GM12878 (cell line): ENCODE measurements around the gene SIGLEC12. TPM values are rescaled to one million over a fixed set of nuclear protein-coding genes. Genes with fewer than 3 reads are reported as not detected.

Experiments
- ATAC-seq: fragments of 200-7000 bp; cut with Tn5 transposase; 3 replicates; pipeline ENCODE4 v1.9.1; 2020; ENCODE audit warnings: mild to moderate bottlenecking, moderate library complexity
- BruUV-seq: library from RNA; stranded (reverse); fragments of 400-500 nt; replicated peaks from 2 replicates; lab custom pipeline; 2021; lab: Mats Ljungman, UMichigan
- CTCF ChIA-PET: fragments of 300-600 bp; sonication (Branson Sonifier 250); formaldehyde crosslinking; extraction: SDS; loops from one replicate; lab custom pipeline; 2021; ENCODE audit warnings: inconsistent platforms; lab: Yijun Ruan, JAX
- POLR2A ChIA-PET: fragments of 350-600 bp; formaldehyde crosslinking; extraction: SDS; loops from one replicate; lab custom pipeline; 2021; ENCODE audit warnings: inconsistent platforms; lab: Charles Lee
- RAD21 ChIA-PET: fragments of 300-600 bp; sonication (Branson Sonifier 250); formaldehyde crosslinking; loops from one replicate; lab custom pipeline; 2023; ENCODE audit warnings: antibody characterized with exemption; ENCODE audit not compliant: unreplicated experiment; lab: Charles Lee
- SMC1A ChIA-PET: fragments of 300-600 bp; sonication (Branson Sonifier 250); formaldehyde crosslinking; loops from one replicate; lab custom pipeline; 2023; ENCODE audit not compliant: unreplicated experiment, uncharacterized antibody; lab: Charles Lee
- DNase-seq: peaks from one replicate; pipeline ENCODE4 v3.0.0-alpha.2; 2011; ENCODE audit warnings: low read depth, low spot score
- FAIRE-seq: peaks from 3 replicates; lab custom pipeline; 2011; peaks lifted over from hg19 to GRCh38; lab: Jason Lieb, UNC
- H2AFZ ChIP-seq: 2 replicates; pipeline ENCODE4 v1.6.0; 2011; ENCODE audit warnings: low read depth, low read length, control low read depth; ENCODE audit not compliant: control insufficient read depth
- H3K27ac ChIP-seq: 2 replicates; pipeline ENCODE4 v1.5.1; 2011; ENCODE audit warnings: control low read depth; ENCODE audit not compliant: control insufficient read depth, insufficient read depth
- H3K27me3 ChIP-seq, 2 experiments: replicated peaks in 1 of 2; 2 replicates each; pipeline versions ENCODE4 v1.6.0 to v1.6.1; 2011; ENCODE audit warnings: low read length in 1 of 2; ENCODE audit not compliant: control insufficient read depth in 2 of 2, insufficient read depth in 2 of 2
- H3K36me3 ChIP-seq, 2 experiments: 2 replicates each; pipeline ENCODE4 v1.5.1; 2011; ENCODE audit warnings: low read length in 1 of 2; ENCODE audit not compliant: control insufficient read depth in 2 of 2, insufficient read depth in 2 of 2
- H3K4me1 ChIP-seq: 2 replicates; pipeline ENCODE4 v1.6.1; 2011; ENCODE audit warnings: mild to moderate bottlenecking, low read length, moderate library complexity, mixed read lengths; ENCODE audit not compliant: control insufficient read depth, insufficient read depth
- H3K4me2 ChIP-seq: 2 replicates; pipeline ENCODE4 v1.6.0; 2011; ENCODE audit warnings: control low read depth; ENCODE audit not compliant: control insufficient read depth, insufficient read depth
- H3K4me3 ChIP-seq: fragments of 200-600 bp; sonication (generic); 2 replicates; pipeline ENCODE4 v1.5.1; 2016
- H3K79me2 ChIP-seq: 2 replicates; pipeline ENCODE4 v1.6.0; 2011; ENCODE audit warnings: low read length; ENCODE audit not compliant: control insufficient read depth, insufficient read depth
- H3K9ac ChIP-seq: 2 replicates; pipeline ENCODE4 v1.8.0; 2011; ENCODE audit warnings: low read length, control low read depth, mixed read lengths; ENCODE audit not compliant: control insufficient read depth, insufficient read depth
- H3K9me3 ChIP-seq: replicated peaks from 3 replicates; pipeline ENCODE4 v1.5.1; 2011; ENCODE audit warnings: mild to moderate bottlenecking, low read length; ENCODE audit not compliant: control insufficient read depth, insufficient read depth
- H4K20me1 ChIP-seq: 2 replicates; pipeline ENCODE4 v1.6.0; 2011; ENCODE audit not compliant: control insufficient read depth, insufficient read depth
- POLR2A ChIP-seq: IDR thresholded peaks from 2 replicates; pipeline ENCODE4 v1.6.1; 2011; ENCODE audit warnings: low read depth, mild to moderate bottlenecking, low read length
- RCOR1 ChIP-seq: conservative IDR thresholded peaks from 2 replicates; pipeline ENCODE4 v1.6.1; 2012; ENCODE audit warnings: low read depth, low read length, improper control_type of control experiment
- SMAD5 ChIP-seq: IDR thresholded peaks from 2 replicates; pipeline ENCODE4 v1.6.1; 2016; ENCODE audit warnings: antibody characterized with exemption, low read depth
- ZBED1 ChIP-seq: IDR thresholded peaks from 2 replicates; pipeline ENCODE4 v1.6.1; 2016; ENCODE audit warnings: borderline replicate concordance
- ZBTB40 ChIP-seq: fragments of 450-650 bp; IDR thresholded peaks from 2 replicates; pipeline ENCODE4 v1.6.1; 2016; ENCODE audit warnings: mild to moderate bottlenecking, moderate library complexity, borderline replicate concordance
- whole genome bisulfite sequencing: methylation state at CpG from one replicate; pipeline ENCODE4 v1.1.6; 2016; ENCODE audit warnings: low lambda C conversion rate; ENCODE audit not compliant: insufficient replicate concordance, insufficient coverage; ENCODE audit errors: missing lambda C conversion rate; 5-methylcytosine and 5-hydroxymethylcytosine counted together
- in situ Hi-C: fragments of 300-500 bp; cut with MboI; formaldehyde crosslinking; loops from 9 replicates; pipeline ENCODE4 v1.14.3; 2018; ENCODE audit warnings: mixed read lengths
- intact Hi-C: fragments of 100-400 bp; cut with micrococcal nuclease; formaldehyde crosslinking; loops from one replicate; pipeline ENCODE4 v1.14.2; 2022; ENCODE audit not compliant: unreplicated experiment
- polyA plus RNA-seq, 11 experiments: library from polyadenylated mRNA; depleted of rRNA in 4 of 11; unstranded in 6 of 11; stranded (reverse) in 5 of 11; fragments of >200 nt; fragmentation: Nextera tagmentation in 4 of 11; fragmentation: Illumina TruSeq in 1 of 11; extraction: Ambion mirVana in 4 of 11; extraction: Trizol in 1 of 11; gene quantifications; 1 replicate in 1 of 11; 2 replicates in 10 of 11; pipeline versions ENCODE4 v1.2.1 to v1.2.3, GENCODE V29; 2011 to 2016; ENCODE audit warnings: inconsistent platforms in 2 of 11, missing spikeins in 2 of 11, low read depth in 1 of 11
- total RNA-seq, 4 experiments: library from RNA; depleted of rRNA in 3 of 4; stranded (reverse); fragments of >200 nt in 3 of 4; fragmentation: Illumina TruSeq in 1 of 4; extraction: Trizol in 1 of 4; gene quantifications; 2 replicates each; pipeline versions ENCODE4 v1.2.1 to v1.2.3, GENCODE V29; 2013 to 2021

Gene SIGLEC12
- total and polyA plus RNA-seq, 10 of the 15 experiments (the other 5 are each of a cell fraction or from before 2014, with no cell fraction given): 0.03 to 0.18 (median 0.06) TPM; not detected in 5

DNA sequence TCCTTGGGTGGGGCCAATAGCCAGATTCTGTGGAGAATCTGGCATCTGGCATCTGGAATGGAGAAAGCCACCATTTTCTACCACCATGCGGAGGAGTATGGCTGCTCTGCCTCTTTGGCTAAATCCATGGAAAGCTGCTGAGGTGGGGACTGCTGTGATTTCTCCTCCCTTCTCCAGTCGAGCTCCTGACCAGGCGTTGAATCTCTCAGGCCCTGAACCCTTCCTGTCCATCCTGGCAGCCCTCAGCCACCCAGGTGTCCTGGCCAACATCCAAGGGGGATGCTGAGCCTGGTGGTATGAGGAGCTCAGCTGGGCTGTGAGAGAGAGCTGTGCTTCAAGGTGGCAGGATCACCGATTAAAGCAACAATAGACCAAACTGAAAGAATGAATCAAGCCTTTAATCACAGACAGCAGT is 47.3 kb upstream of the SIGLEC12 start:
- TF ChIP-seq ZBTB40 (no peak), SMAD5 (no peak), POLR2A (no peak), RCOR1 (no peak), ZBED1 (no peak)
- TF ChIP-seq, all 136 proteins: peak for 0
- H3K36me3 ChIP-seq: no peaks in the 10 kb centered on the region
- no peak overlapping the region for H3K9ac ChIP-seq
- CTCF ChIA-PET: no interaction called here
- no peak for DNase-seq
- no peak overlapping the region for H3K27ac ChIP-seq
- H3K79me2 ChIP-seq: no peaks in the 10 kb centered on the region
- peaks cover 45% of the 10 kb centered on the region for H3K4me1 ChIP-seq
- intact Hi-C loops: no loop called here
- SMC1A ChIA-PET: no interaction called here
- H2AFZ ChIP-seq: no peak overlapping the region
- H3K27me3 ChIP-seq: no peaks in the 10 kb centered on the region
- 0 out of 2 replicates have a peak overlapping the region, but pooled peaks have one; percentile 5 for H3K4me2 ChIP-seq
- POLR2A ChIA-PET: no interaction called here
- H3K4me3 ChIP-seq: no peak overlapping the region
- in situ Hi-C loops: no loop called here
- H4K20me1 ChIP-seq: no peaks in the 10 kb centered on the region
- ATAC-seq: no peak
- H3K9me3 ChIP-seq: no peaks in the 10 kb centered on the region
- RAD21 ChIA-PET: interaction anchor here (0.9 kb wide), 1 partner anchor 13 kb away, joined by 3 read pairs; no protein-coding TSS in a partner anchor
- WGBS: 35% methylated on average over 4 of the region's 4 CpGs
- BruUV-seq: no TSS peak
- FAIRE-seq: no peak
